SK-N-SH (cell line): ENCODE results near the gene JMJD8.

Experiments
- EP300 ChIP-seq, 2 experiments: IDR thresholded peaks; 2 replicates each; pipeline versions ENCODE4 v1.4.0 to v1.6.1; 2012; ENCODE audit warnings: borderline replicate concordance in 1 of 2, low read depth in 1 of 2, low read length in 1 of 2
- FOSL2 ChIP-seq: IDR thresholded peaks from 2 replicates; pipeline ENCODE4 v1.4.0; 2012; ENCODE audit warnings: low read depth, mild to moderate bottlenecking, moderate library complexity, borderline replicate concordance
- POLR2AphosphoS5 ChIP-seq: IDR thresholded peaks from 2 replicates; pipeline ENCODE4 v1.6.1; 2012; ENCODE audit warnings: low read depth, low read length
- TF ChIP-seq, protein P1 (sequence below): fragments of 200-600 bp; sonication (generic); IDR thresholded peaks from 2 replicates; pipeline ENCODE4 v1.6.1; 2017; ENCODE audit warnings: antibody characterized with exemption, mild to moderate bottlenecking, moderate library complexity

DNA sequence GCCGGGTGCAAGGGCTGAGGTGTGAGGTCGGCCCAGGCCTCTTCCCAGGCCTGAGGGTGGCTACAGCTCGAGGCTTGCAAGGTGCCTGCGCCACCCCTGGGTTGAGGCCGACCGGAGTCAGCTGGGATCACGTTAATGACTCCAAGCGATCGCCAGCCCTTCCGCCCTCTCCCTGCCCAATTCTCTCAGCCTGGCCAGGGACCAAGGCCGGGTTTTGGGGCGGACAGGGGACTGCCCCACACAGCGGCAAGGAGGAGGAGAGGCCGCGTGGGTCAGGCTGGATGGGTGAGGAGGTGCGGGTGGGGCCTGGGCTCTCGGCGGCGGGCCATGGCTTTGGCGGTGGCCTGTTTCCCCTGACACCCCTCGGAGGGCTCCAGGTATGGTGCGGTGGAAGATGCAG lies 9.2 kb upstream of the JMJD8 start:
- TF ChIP-seq FOSL2 (no peak), EP300 (IDR thresholded peaks at IDR 0.05; ENCODE audit: borderline replicate concordance in 1 of 2, low read depth in 1 of 2, low read length in 1 of 2) (no peak), POLR2AphosphoS5 (no peak)
- TF ChIP-seq, protein P1, sequence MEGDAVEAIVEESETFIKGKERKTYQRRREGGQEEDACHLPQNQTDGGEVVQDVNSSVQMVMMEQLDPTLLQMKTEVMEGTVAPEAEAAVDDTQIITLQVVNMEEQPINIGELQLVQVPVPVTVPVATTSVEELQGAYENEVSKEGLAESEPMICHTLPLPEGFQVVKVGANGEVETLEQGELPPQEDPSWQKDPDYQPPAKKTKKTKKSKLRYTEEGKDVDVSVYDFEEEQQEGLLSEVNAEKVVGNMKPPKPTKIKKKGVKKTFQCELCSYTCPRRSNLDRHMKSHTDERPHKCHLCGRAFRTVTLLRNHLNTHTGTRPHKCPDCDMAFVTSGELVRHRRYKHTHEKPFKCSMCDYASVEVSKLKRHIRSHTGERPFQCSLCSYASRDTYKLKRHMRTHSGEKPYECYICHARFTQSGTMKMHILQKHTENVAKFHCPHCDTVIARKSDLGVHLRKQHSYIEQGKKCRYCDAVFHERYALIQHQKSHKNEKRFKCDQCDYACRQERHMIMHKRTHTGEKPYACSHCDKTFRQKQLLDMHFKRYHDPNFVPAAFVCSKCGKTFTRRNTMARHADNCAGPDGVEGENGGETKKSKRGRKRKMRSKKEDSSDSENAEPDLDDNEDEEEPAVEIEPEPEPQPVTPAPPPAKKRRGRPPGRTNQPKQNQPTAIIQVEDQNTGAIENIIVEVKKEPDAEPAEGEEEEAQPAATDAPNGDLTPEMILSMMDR, result no peak
